Spleen (tissue), 7 donors: Measurements from ENCODE around the gene OXA1L.

Experiments
- CTCF ChIP-seq, 11 experiments: fragments of 200-600 bp in 7 of 11; fragments of 450-650 bp in 4 of 11; sonication (generic) in 4 of 11; IDR thresholded peaks in 8 of 11; conservative IDR thresholded peaks in 3 of 11; 1 replicate in 7 of 11; 2 replicates in 4 of 11; pipeline versions ENCODE4 v1.4.0 to v1.8.0; 2016 to 2021; ENCODE audit warnings: antibody characterized with exemption in 11 of 11, inconsistent platforms in 4 of 11, mild to moderate bottlenecking in 1 of 11
- POLR2A ChIP-seq, 3 donors: fragments of 450-650 bp; IDR thresholded peaks; one replicate each; pipeline ENCODE4 v1.5.1; 2017; ENCODE audit warnings: antibody characterized with exemption in 3 of 3, mild to moderate bottlenecking in 1 of 3
- donor health status: DM: no; HTN: no; CAD: no; lungs with moderate emphysema.
- donor health status: DM: no; HTN: no; CAD: no.
- donor health status: DM: no; HTN: no; CAD: no.

GRCh38 chr14:22821193-22822015, 54.9 kb downstream of the OXA1L start:
- TF ChIP-seq CTCF (IDR thresholded peaks at IDR 0.05 in 8 of 11, conservative IDR thresholded peaks at IDR 0.05 in 3 of 11) (no peak), POLR2A (IDR thresholded peaks at IDR 0.05) (no peak)
